Left renal pelvis (tissue), 4 donors: ENCODE results near the gene RPP30. TPM values are rescaled to one million over a fixed set of nuclear protein-coding genes. Genes with fewer than 3 reads are reported as not detected.

Experiments
- DNase-seq, 4 donors: peaks; one replicate each; pipeline ENCODE4 v3.0.0-alpha.2; 2013; ENCODE audit warnings: low read depth in 4 of 4, low spot score in 3 of 4
- polyA plus RNA-seq, 4 donors: library from polyadenylated mRNA; unstranded; fragments of 120-200 nt; gene quantifications; one replicate each; pipeline ENCODE4 v1.2.1, GENCODE V29; 2013; ENCODE audit not compliant: insufficient read length in 4 of 4

Gene RPP30
- polyA plus RNA-seq, 4 donors: 55.9 to 66.1 (median 58.0) TPM

- no peak for DNase-seq
Measured at GRCh38 chr10:90915766-90916075, 43.9 kb downstream of the RPP30 start.

- DNase-seq: no peak
Measured at GRCh38 chr10:90916392-90917237, 44.8 kb downstream of the RPP30 start.

- DNase-seq: no peak
Measured at GRCh38 chr10:90917238-90917967, 45.6 kb downstream of the RPP30 start.

- no peak for DNase-seq
Measured at GRCh38 chr10:90917968-90918318, 46.2 kb downstream of the RPP30 start.

- DNase-seq: no peak
Measured at GRCh38 chr10:90919683-90920574, 48.2 kb downstream of the RPP30 start.

GRCh38 chr10:90920986-90921666 lies 49.4 kb downstream of the RPP30 start, which contains the start of gene ANKRD1:
Gene ANKRD1 (minus strand): TSS chr10:90921087. CDS start chr10:90921027, 60 bp downstream.
- DNase-seq: no peak

GRCh38 chr10:90921906-90922305 lies 50.1 kb downstream of the RPP30 start:
- DNase-seq: no peak

- no peak for DNase-seq
Measured at GRCh38 chr10:90923111-90923731, 51.4 kb downstream of the RPP30 start.

- no peak for DNase-seq
Measured at GRCh38 chr10:90924552-90924951, 52.8 kb downstream of the RPP30 start.

- DNase-seq: no peak
Measured at GRCh38 chr10:90925079-90926029, 53.6 kb downstream of the RPP30 start.

GRCh38 chr10:90927293-90927692 lies 55.5 kb downstream of the RPP30 start:
- DNase-seq: no peak

GRCh38 chr10:90929179-90929578 lies 57.4 kb downstream of the RPP30 start:
- DNase-seq: no peak

GRCh38 chr10:90930070-90930837 lies 58.5 kb downstream of the RPP30 start:
- peak in 1 of 4 donors; percentile 46 for DNase-seq

GRCh38 chr10:90930971-90931871 lies 59.4 kb downstream of the RPP30 start:
- DNase-seq: no peak

GRCh38 chr10:90935581-90936275 lies 64.0 kb downstream of the RPP30 start:
- DNase-seq: no peak

- no peak for DNase-seq
Measured at GRCh38 chr10:90936276-90936659, 64.5 kb downstream of the RPP30 start.
